Stimulated activated naive CD4-positive, alpha-beta T cell treated with Interleukin-2 at 50 U/mL for 16 hours (primary cell): ENCODE results near the gene APOBEC3F.
"Not testable (repeated sequence)": the region's sequence is repeated elsewhere in the genome, so short reads cannot be mapped to it uniquely, and the experiment has no call there.

Source experiments
- DNase-seq: peaks from one replicate; lab custom pipeline; 2025; lab: John Stamatoyannopoulos, UW

APOBEC3F gene

GRCh38 chr22:39040538-39041296 lies at the start of gene APOBEC3F:
TSS of gene APOBEC3F (plus strand) at chr22:39040864. CDS start at chr22:39040961, 97 bp downstream.
- peak; percentile 33 for DNase-seq

DNA sequence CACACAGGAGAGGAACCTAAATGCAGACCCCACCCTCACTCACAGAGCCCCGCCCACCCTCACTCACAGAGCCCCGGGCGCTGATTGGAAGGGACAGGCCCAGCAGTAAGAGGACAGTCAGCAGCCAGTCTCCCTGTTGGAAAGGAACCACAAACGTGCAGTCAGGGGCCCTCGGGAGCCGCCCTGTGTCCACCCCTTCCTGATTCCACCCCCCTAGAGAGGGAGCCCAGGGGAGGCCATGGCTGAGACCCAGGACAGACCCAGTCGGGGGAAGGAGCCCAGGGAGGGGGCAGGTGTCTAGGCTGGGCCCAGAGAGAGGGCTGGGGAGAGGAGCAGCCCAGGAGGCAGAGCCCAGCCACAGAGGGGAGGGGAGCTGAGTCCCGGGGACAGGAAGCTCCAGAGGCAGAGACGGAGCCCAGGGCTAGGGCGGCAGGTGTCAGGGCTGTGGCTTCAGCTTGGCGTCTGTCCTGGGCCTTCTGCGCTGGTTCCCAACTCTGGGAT lies 47.7 kb upstream of the APOBEC3F start:
- not testable (repeated sequence) for DNase-seq

GRCh38 chr22:38996105-38996504 lies 44.6 kb upstream of the APOBEC3F start:
- no peak for DNase-seq

- no peak for DNase-seq
Observed at GRCh38 chr22:38997518-38997917, 43.1 kb upstream of the APOBEC3F start.

DNA sequence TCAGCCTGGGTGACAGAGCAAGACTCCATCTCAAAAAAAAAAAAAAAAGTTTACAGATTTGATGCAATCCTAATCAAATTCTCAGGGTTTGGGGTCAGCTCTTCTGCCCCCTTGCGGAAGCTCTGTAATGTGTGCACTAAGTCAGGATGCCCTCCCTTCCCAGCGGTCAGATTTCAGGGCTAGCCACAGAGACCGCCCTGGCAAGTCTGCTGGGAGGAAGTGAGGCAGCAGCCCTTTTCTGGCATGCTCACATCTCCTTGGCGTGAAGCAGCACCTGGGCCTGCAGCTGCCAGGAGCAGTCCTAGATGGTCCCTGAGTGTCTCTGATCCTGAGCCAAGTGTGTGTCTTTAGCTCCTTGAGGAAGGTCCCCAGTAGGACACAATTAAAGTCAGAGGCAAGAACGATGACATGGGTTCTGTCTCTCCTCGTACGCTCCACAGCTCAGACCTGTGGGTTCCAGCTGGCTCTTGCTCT lies 37.5 kb upstream of the APOBEC3F start:
- DNase-seq = peak; percentile 70

DNA sequence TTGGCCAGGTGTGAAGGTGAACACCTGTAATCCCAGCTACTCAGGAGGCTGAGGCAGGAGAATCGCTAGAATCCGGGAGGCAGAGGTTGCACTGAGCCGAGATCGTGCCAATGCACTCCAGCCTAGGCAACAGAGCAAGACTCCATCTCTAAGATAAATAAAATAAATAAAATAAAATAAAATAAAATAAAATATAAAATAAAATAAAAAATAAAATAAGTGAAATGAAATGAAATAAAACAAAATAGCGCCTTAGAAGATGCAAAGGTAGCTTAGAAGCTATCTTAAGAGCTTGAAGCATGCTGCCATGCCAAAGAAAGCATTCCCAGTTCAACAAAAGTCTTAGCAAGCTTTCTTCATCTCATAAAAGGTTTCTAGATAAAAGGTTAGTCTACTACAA lies 33.5 kb upstream of the APOBEC3F start:
- no peak for DNase-seq

- not testable (repeated sequence) for DNase-seq
Observed at GRCh38 chr22:39008271-39008850, 32.3 kb upstream of the APOBEC3F start.

GRCh38 chr22:39010946-39011345 lies 29.7 kb upstream of the APOBEC3F start:
- DNase-seq = no peak

GRCh38 chr22:39012533-39013511 lies 27.8 kb upstream of the APOBEC3F start:
- DNase-seq = no peak

DNA sequence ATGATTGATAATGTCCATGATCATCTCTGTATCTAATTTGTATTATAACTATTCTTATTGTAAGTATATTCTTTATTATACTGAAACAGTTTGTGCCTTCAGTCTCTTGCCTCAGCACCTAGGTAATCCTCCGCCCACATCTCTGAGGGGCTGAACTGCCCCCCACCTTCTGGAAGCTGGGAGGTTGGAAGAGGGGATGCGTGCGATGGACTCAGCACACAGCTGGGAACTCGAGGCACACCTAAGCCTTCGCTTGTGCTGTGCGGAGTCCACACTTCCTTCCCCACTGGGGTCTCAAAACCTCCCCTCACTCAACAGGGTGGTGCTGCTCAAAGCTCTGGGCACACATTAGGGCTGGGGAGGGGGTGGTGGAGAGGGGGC lies 27.1 kb upstream of the APOBEC3F start:
- not testable (repeated sequence) for DNase-seq

- peak; percentile 81 for DNase-seq
Observed at GRCh38 chr22:39013942-39014722, 26.5 kb upstream of the APOBEC3F start, which contains the start of gene APOBEC3C. TSS of gene APOBEC3C (plus strand) at chr22:39014257. CDS start at chr22:39014363, 106 bp downstream.

DNA sequence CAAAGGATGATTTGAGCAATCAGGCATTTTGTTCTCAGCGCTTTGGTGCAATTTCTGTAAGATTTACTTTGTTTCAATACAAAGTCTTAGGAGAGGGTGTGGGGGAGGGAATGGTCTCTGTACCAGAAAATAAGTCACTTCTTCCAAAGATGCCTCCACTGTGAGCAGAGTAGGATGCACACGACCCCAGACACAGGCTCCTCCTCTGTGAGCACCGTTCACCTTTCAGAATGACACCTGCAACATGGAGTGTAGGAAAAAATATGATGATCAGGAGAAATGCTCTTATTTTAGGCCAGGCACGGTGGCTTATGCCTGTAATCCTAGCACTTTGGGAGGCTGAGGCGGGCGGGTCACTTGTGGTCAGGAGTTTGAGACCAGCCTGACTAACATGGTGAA lies 25.9 kb upstream of the APOBEC3F start:
- peak; percentile 12 for DNase-seq

DNA sequence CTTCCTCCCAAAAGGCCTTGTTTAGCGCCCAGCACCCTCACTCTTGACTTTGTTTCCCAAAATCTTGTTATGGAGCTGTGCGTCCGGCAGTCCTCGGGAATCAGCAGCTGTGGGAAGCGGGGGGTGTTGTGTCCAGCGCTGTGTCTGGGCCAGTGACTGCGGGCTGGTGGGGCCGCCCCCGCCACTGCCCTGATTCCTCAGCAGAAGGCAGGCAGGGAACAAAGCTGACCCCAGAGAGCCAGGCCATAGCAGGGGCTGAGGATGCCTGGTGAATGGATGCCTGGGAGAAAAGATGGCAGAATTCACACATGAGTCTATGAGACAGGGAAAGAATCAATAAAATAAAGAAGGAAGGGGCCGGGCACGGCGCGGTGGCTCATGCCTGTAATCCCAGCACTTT lies 24.1 kb upstream of the APOBEC3F start:
- no peak for DNase-seq

GRCh38 chr22:39017596-39018365 lies 22.9 kb upstream of the APOBEC3F start:
- no peak for DNase-seq

- DNase-seq = not testable (repeated sequence)
Observed at GRCh38 chr22:39020021-39020651, 20.5 kb upstream of the APOBEC3F start.

DNA sequence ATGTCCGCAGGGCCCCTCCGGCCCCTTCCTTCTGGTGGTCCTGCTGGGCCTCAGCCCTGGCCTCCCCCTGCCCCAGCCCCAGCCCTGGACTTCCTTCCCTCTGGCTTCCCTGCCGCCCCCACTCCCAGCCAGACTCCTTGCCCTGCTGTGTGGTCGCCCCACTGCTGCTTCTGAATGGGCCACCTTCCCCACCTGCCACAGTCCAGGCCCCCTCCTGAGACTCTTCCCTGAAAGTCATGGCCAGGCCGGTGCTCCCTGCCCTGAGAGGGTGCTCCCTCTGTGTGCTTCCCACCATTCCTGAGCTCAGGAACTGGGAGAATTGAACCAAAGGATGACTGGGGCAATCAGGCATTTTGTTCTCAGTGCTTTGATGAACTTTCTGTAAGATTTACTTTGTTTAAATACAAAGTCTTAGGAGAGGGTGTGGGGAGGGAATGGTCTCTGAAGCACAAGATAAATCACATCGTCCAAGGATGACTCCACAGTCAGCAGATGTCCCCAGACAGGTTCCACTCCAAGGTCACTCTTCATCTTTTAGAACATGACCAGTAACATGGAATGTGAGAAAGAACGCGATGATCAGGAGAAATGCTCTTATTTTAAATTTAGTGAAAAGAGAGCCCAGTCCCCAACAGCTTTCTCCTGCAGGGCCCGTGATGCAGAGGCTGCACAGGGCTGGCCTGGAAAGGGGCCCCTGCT lies 19.0 kb upstream of the APOBEC3F start:
- no peak for DNase-seq

GRCh38 chr22:39024519-39025308 lies 15.9 kb upstream of the APOBEC3F start:
- no peak for DNase-seq

DNA sequence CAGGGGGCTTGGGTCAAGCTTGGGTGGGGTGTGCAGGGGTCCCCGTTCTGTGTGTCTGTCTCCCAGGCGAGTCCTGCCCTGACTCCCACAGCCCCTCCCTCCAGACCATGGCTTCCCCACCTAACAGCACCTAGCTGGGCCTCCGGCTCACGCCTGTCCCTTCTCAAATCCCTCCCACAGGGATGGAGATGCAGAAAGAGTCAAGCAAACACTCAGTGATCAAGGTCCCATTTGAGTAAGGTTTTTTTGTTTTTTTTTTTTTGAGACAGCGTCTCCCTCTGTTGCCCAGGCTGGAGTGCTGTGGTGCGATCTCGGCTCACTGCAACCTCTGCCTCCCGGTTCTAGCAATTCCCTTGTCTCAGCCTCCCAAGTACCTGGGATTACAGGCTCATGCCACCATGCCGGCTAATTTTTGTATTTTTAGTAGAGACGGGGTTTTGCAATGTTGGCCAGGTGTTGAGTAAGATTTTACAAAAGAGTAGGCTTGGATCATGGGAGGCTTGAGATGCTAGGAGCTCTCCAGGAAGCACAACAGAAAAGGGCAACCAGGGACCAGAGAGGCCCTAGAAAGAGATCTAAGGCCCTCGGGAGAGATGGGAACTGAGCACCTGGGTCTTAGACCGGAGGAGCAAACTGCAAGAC lies 14.0 kb upstream of the APOBEC3F start:
- DNase-seq = no peak
